GM19239 (cell line): ENCODE results near the gene FCMR.

Experiments
- DNase-seq: peaks from one replicate; pipeline ENCODE4 v3.0.0; 2011; ENCODE audit warnings: low spot score; ENCODE audit not compliant: insufficient read length
- FAIRE-seq: peaks from 2 replicates; lab custom pipeline; 2011; peaks lifted over from hg19 to GRCh38; lab: Jason Lieb, UNC

The FCMR gene

GRCh38 chr1:206921772-206922265, at the start of gene FCMR:
Gene FCMR (minus strand): TSS chr1:206921941. CDS start chr1:206921854, 87 bp downstream.
- FAIRE-seq = peak; percentile 75
- DNase-seq = peak; percentile 30

GRCh38 chr1:206971029-206971655, 49.4 kb upstream of the FCMR start:
- DNase-seq (no peak), FAIRE-seq (peak; percentile 84)

GRCh38 chr1:206970446-206970845, 48.7 kb upstream of the FCMR start, which contains the start of gene FCAMR:
Gene FCAMR (minus strand): TSS chr1:206970460. CDS start chr1:206970125, 335 bp downstream.
- no peak for DNase-seq

GRCh38 chr1:206969090-206969489, 47.3 kb upstream of the FCMR start:
- DNase-seq (no peak), FAIRE-seq (no peak)

More at GRCh38 chr1:206970446-206970845, 48.7 kb upstream of the FCMR start, which contains the start of gene FCAMR:
- peak; percentile 49 for FAIRE-seq

- FAIRE-seq (no peak), DNase-seq (no peak)
These were observed 45.5 kb upstream of the FCMR start for GRCh38 chr1:206967096-206967849.

GRCh38 chr1:206965781-206966180, 44.0 kb upstream of the FCMR start:
- FAIRE-seq (no peak), DNase-seq (no peak)

GRCh38 chr1:206963740-206964139, 42.0 kb upstream of the FCMR start:
- no peak for DNase-seq
- no peak for FAIRE-seq

GRCh38 chr1:206963119-206963712, 41.5 kb upstream of the FCMR start:
- FAIRE-seq (peak; percentile 39), DNase-seq (no peak)

- FAIRE-seq = no peak
- no peak for DNase-seq
These were observed 40.5 kb upstream of the FCMR start for GRCh38 chr1:206962272-206962671.

GRCh38 chr1:206961668-206962067, 39.9 kb upstream of the FCMR start:
- FAIRE-seq = no peak
- DNase-seq = no peak

GRCh38 chr1:206960676-206961386, 39.1 kb upstream of the FCMR start:
- FAIRE-seq (no peak), DNase-seq (no peak)

- FAIRE-seq (no peak), DNase-seq (no peak)
These were observed 36.4 kb upstream of the FCMR start for GRCh38 chr1:206958144-206958543.

- FAIRE-seq (no peak), DNase-seq (no peak)
These were observed 35.9 kb upstream of the FCMR start for GRCh38 chr1:206957639-206958038.

GRCh38 chr1:206955476-206956451, 34.0 kb upstream of the FCMR start:
- FAIRE-seq (peak; percentile 85), DNase-seq (no peak)

GRCh38 chr1:206954459-206955342, 33.0 kb upstream of the FCMR start:
- FAIRE-seq (peak; percentile 85), DNase-seq (no peak)

GRCh38 chr1:206953626-206954025, 31.9 kb upstream of the FCMR start:
- DNase-seq = no peak
- FAIRE-seq = no peak

GRCh38 chr1:206953126-206953525, 31.4 kb upstream of the FCMR start:
- FAIRE-seq (no peak), DNase-seq (no peak)

- FAIRE-seq (peak; percentile 77), DNase-seq (no peak)
These were observed 30.4 kb upstream of the FCMR start for GRCh38 chr1:206952171-206952570.
